Tibial artery (tissue), 4 donors: ENCODE data around the gene GALNT18.
A peak's percentile ranks its signal among the peaks of the same experiment; 100 is the strongest.

ENCODE experiments used
- DNase-seq, 2 donors: peaks; one replicate each; pipeline ENCODE4 v3.0.0-alpha.2; 2019
- H3K27ac ChIP-seq, 2 donors: fragments of 200-600 bp; sonication (generic) in 1 of 2; 1 replicate in 1 of 2; 2 replicates in 1 of 2; pipeline ENCODE4 v1.5.1; 2018 to 2019; ENCODE audit warnings: mild to moderate bottlenecking in 1 of 2
- H3K27me3 ChIP-seq, 2 donors: fragments of 200-600 bp; sonication (generic) in 1 of 2; one replicate each; pipeline versions ENCODE4 v1.5.1 to v1.6.0; 2016 to 2019
- H3K36me3 ChIP-seq, 3 donors: fragments of 200-600 bp; sonication (generic) in 2 of 3; one replicate each; pipeline ENCODE4 v1.5.1; 2016 to 2019; ENCODE audit warnings: mild to moderate bottlenecking in 2 of 3
- H3K4me1 ChIP-seq, 4 donors: fragments of 200-600 bp; sonication (generic) in 2 of 4; 1 replicate in 3 of 4; 2 replicates in 1 of 4; pipeline ENCODE4 v1.5.1; 2016 to 2019
- H3K4me3 ChIP-seq, 2 donors: fragments of 200-600 bp; sonication (generic) in 1 of 2; 1 replicate in 1 of 2; 2 replicates in 1 of 2; pipeline ENCODE4 v1.5.1; 2018 to 2019; ENCODE audit warnings: mild to moderate bottlenecking in 2 of 2
- H3K9me3 ChIP-seq, 3 donors: fragments of 200-600 bp; sonication (generic) in 1 of 3; one replicate each; pipeline ENCODE4 v1.5.1; 2016 to 2019
- CTCF ChIP-seq, 2 experiments: fragments of 200-600 bp in 1 of 2; fragments of 450-650 bp in 1 of 2; IDR thresholded peaks; one replicate each; pipeline ENCODE4 v1.5.1; 2017 to 2019; ENCODE audit warnings: antibody characterized with exemption in 2 of 2, mild to moderate bottlenecking in 1 of 2, moderate library complexity in 1 of 2
- intact Hi-C: fragments of 100-400 bp; cut with DNase I; formaldehyde crosslinking; loops from one replicate; pipeline ENCODE4 v1.15.0; 2023; ENCODE audit warnings: low total_unique reads

The GALNT18 gene

GRCh38 chr11:11420899-11421285, 200.9 kb downstream of the GALNT18 start:
- TF ChIP-seq CTCF (IDR thresholded peaks at IDR 0.05) = no peak
- intact Hi-C loops = no loop called here
- peaks cover 0 to 26% (median 23%) of the 10 kb centered on the region in 4 donors for H3K4me1 ChIP-seq
- H3K27me3 ChIP-seq = no peaks in the 10 kb centered on the region
- H3K27ac ChIP-seq = no peak overlapping the region
- no peak for DNase-seq
- H3K9me3 ChIP-seq = no peaks in the 10 kb centered on the region
- H3K36me3 ChIP-seq = no peaks in the 10 kb centered on the region
- H3K4me3 ChIP-seq = no peak overlapping the region

GRCh38 chr11:11420191-11420898, 201.5 kb downstream of the GALNT18 start:
- Histone ChIP-seq H3K27ac (no peak overlapping the region), H3K36me3 (no peaks in the 10 kb centered on the region), H3K4me3 (no peak overlapping the region), H3K27me3 (no peaks in the 10 kb centered on the region), H3K9me3 (no peaks in the 10 kb centered on the region), H3K4me1 (peaks cover 0 to 32% (median 26%) of the 10 kb centered on the region in 4 donors)
- no peak for TF ChIP-seq CTCF (IDR thresholded peaks at IDR 0.05)
- intact Hi-C loops = no loop called here
- no peak for DNase-seq

GRCh38 chr11:11419747-11420146, 202.1 kb downstream of the GALNT18 start:
- TF ChIP-seq CTCF (IDR thresholded peaks at IDR 0.05) = no peak
- no peaks in the 10 kb centered on the region for H3K9me3 ChIP-seq
- intact Hi-C loops = loop anchor here (10.0 kb wide), 1 partner anchor 105 kb away; no protein-coding TSS in a partner anchor
- no peaks in the 10 kb centered on the region for H3K36me3 ChIP-seq
- peaks cover 0 to 33% (median 30%) of the 10 kb centered on the region in 4 donors for H3K4me1 ChIP-seq
- H3K27me3 ChIP-seq = no peaks in the 10 kb centered on the region
- no peak overlapping the region for H3K27ac ChIP-seq
- no peak for DNase-seq
- no peak overlapping the region for H3K4me3 ChIP-seq

GRCh38 chr11:11416917-11417316, 204.9 kb downstream of the GALNT18 start:
- H3K27ac ChIP-seq = peak overlapping the region; percentile 76 to 77
- no peaks in the 10 kb centered on the region for H3K36me3 ChIP-seq
- peak in 1 of 2 donors; percentile 30 for DNase-seq
- intact Hi-C loops = loop anchor here (10.0 kb wide), 1 partner anchor 108 kb away; no protein-coding TSS in a partner anchor
- no peak for TF ChIP-seq CTCF (IDR thresholded peaks at IDR 0.05)
- no peaks in the 10 kb centered on the region for H3K27me3 ChIP-seq
- H3K4me1 ChIP-seq = peaks cover 0 to 33% (median 28%) of the 10 kb centered on the region in 4 donors
- H3K9me3 ChIP-seq = no peaks in the 10 kb centered on the region
- no peak overlapping the region for H3K4me3 ChIP-seq

GRCh38 chr11:11416502-11416901, 205.3 kb downstream of the GALNT18 start:
- Histone ChIP-seq H3K4me1 (peaks cover 0 to 33% (median 28%) of the 10 kb centered on the region in 4 donors), H3K4me3 (no peak overlapping the region), H3K27me3 (no peaks in the 10 kb centered on the region), H3K27ac (peak overlapping the region; percentile 76 to 77), H3K9me3 (no peaks in the 10 kb centered on the region), H3K36me3 (no peaks in the 10 kb centered on the region)
- no peak for TF ChIP-seq CTCF (IDR thresholded peaks at IDR 0.05)
- peak in 1 of 2 donors; percentile 54 for DNase-seq
- intact Hi-C loops = loop anchor here (10.0 kb wide), 1 partner anchor 108 kb away; no protein-coding TSS in a partner anchor
